Ishikawa (cell line): ENCODE measurements around the gene CD274.

Source experiments
- CEBPB ChIP-seq: IDR thresholded peaks from 2 replicates; pipeline ENCODE4 v1.6.1; 2012
- CREB1 ChIP-seq: IDR thresholded peaks from 2 replicates; pipeline ENCODE4 v1.6.1; 2012; ENCODE audit warnings: low read depth
- EGR1 ChIP-seq: IDR thresholded peaks from 2 replicates; pipeline ENCODE4 v1.6.1; 2012
- EP300 ChIP-seq: IDR thresholded peaks from 2 replicates; pipeline ENCODE4 v1.6.1; 2012; ENCODE audit warnings: borderline replicate concordance
- FOXM1 ChIP-seq: IDR thresholded peaks from 2 replicates; pipeline ENCODE4 v1.6.1; 2012; ENCODE audit warnings: low read depth, borderline replicate concordance
- MAX ChIP-seq: IDR thresholded peaks from 2 replicates; pipeline ENCODE4 v1.6.1; 2012
- NFIC ChIP-seq: IDR thresholded peaks from 2 replicates; pipeline ENCODE4 v1.6.1; 2012
- RAD21 ChIP-seq: IDR thresholded peaks from 2 replicates; pipeline ENCODE4 v1.6.1; 2012; ENCODE audit warnings: low read depth
- REST ChIP-seq: IDR thresholded peaks from 2 replicates; pipeline ENCODE4 v1.6.1; 2012; ENCODE audit warnings: low read depth, mild to moderate bottlenecking
- TAF1 ChIP-seq: IDR thresholded peaks from 2 replicates; pipeline ENCODE4 v1.6.1; 2012; ENCODE audit warnings: low read depth, mild to moderate bottlenecking
- TCF12 ChIP-seq: IDR thresholded peaks from 2 replicates; pipeline ENCODE4 v1.6.1; 2012; ENCODE audit warnings: low read depth
- TEAD4 ChIP-seq: IDR thresholded peaks from 2 replicates; pipeline ENCODE4 v1.6.1; 2012
- USF1 ChIP-seq: IDR thresholded peaks from 2 replicates; pipeline ENCODE4 v1.6.1; 2012
- YY1 ChIP-seq: IDR thresholded peaks from 2 replicates; pipeline ENCODE4 v1.6.1; 2012; ENCODE audit warnings: low read depth
- ZBTB7A ChIP-seq: IDR thresholded peaks from 2 replicates; pipeline ENCODE4 v1.6.1; 2012; ENCODE audit warnings: low read depth

CD274 gene

GRCh38 chr9:5489630-5490490 is 39.5 kb downstream of the CD274 start:
- TF ChIP-seq TCF12 (no peak), FOXM1 (no peak), USF1 (no peak), NFIC (no peak), TAF1 (no peak), EGR1 (no peak), REST (no peak), MAX (no peak), EP300 (no peak), CEBPB (no peak), TEAD4 (no peak), RAD21 (no peak), ZBTB7A (no peak), YY1 (no peak), CREB1 (no peak)

- TF ChIP-seq EGR1: no peak
- TF ChIP-seq TCF12: no peak
- TF ChIP-seq RAD21: no peak
- no peak for TF ChIP-seq ZBTB7A
- no peak for TF ChIP-seq EP300
- TF ChIP-seq CEBPB: no peak
These were observed 42.8 kb downstream of the CD274 start for GRCh38 chr9:5492965-5493678.

GRCh38 chr9:5493679-5494511 is 43.6 kb downstream of the CD274 start:
- no peak for TF ChIP-seq REST

- no peak for TF ChIP-seq USF1
- no peak for TF ChIP-seq CREB1
- no peak for TF ChIP-seq YY1
- TF ChIP-seq NFIC: no peak
- no peak for TF ChIP-seq ZBTB7A
- no peak for TF ChIP-seq REST
- TF ChIP-seq TCF12: no peak
- TF ChIP-seq EP300: no peak
- no peak for TF ChIP-seq RAD21
- no peak for TF ChIP-seq CEBPB
- no peak for TF ChIP-seq FOXM1
- TF ChIP-seq TAF1: no peak
- TF ChIP-seq TEAD4: no peak
- no peak for TF ChIP-seq EGR1
- TF ChIP-seq MAX: no peak
These were observed 48.8 kb downstream of the CD274 start for GRCh38 chr9:5499157-5499556.
